HEK293 (cell line): Measurements from ENCODE around the gene PLEKHG5.

Source experiments
- BCL11A ChIP-seq: fragments of 450-650 bp; formaldehyde crosslinking; IDR thresholded peaks from 2 replicates; pipeline ENCODE4 v1.5.1; 2016; ENCODE audit warnings: low read depth, missing biosample characterization, missing genetic modification characterization
- GLIS2 ChIP-seq: fragments of 450-650 bp; formaldehyde crosslinking; IDR thresholded peaks from 2 replicates; pipeline ENCODE4 v1.5.1; 2016; ENCODE audit warnings: missing biosample characterization, missing genetic modification characterization
- HOXC10 ChIP-seq: sonication (generic); formaldehyde crosslinking; IDR thresholded peaks from 2 replicates; pipeline ENCODE4 v1.8.1; 2023; ENCODE audit warnings: mild to moderate bottlenecking, missing genetic modification reagents
- SP3 ChIP-seq: fragments of 450-650 bp; formaldehyde crosslinking; IDR thresholded peaks from 2 replicates; pipeline ENCODE4 v1.5.1; 2016; ENCODE audit warnings: missing biosample characterization, missing genetic modification characterization
- SP7 ChIP-seq: fragments of 450-650 bp; formaldehyde crosslinking; IDR thresholded peaks from 2 replicates; pipeline ENCODE4 v1.5.1; 2016; ENCODE audit warnings: missing biosample characterization, missing genetic modification characterization
- ZBTB1 ChIP-seq: fragments of 450-650 bp; formaldehyde crosslinking; IDR thresholded peaks from 2 replicates; pipeline ENCODE4 v1.5.1; 2016; ENCODE audit warnings: missing biosample characterization, missing genetic modification characterization
- ZBTB21 ChIP-seq: fragments of 450-650 bp; formaldehyde crosslinking; IDR thresholded peaks from 2 replicates; pipeline ENCODE4 v1.5.1; 2017; ENCODE audit warnings: missing biosample characterization, missing genetic modification characterization
- ZBTB48 ChIP-seq: fragments of 450-650 bp; formaldehyde crosslinking; IDR thresholded peaks from 2 replicates; pipeline ENCODE4 v1.5.1; 2016; ENCODE audit warnings: missing biosample characterization, missing genetic modification characterization
- ZNF132 ChIP-seq: fragments of 450-650 bp; formaldehyde crosslinking; IDR thresholded peaks from 2 replicates; pipeline ENCODE4 v1.5.1; 2017; ENCODE audit warnings: missing biosample characterization, missing genetic modification characterization, borderline replicate concordance
- ZNF140 ChIP-seq: fragments of 450-650 bp; formaldehyde crosslinking; IDR thresholded peaks from 2 replicates; pipeline ENCODE4 v1.5.1; 2016; ENCODE audit warnings: missing biosample characterization, missing genetic modification characterization
- ZNF335 ChIP-seq: fragments of 450-650 bp; formaldehyde crosslinking; conservative IDR thresholded peaks from 2 replicates; pipeline ENCODE4 v1.5.1; 2016; ENCODE audit warnings: missing biosample characterization, missing genetic modification characterization
- ZNF341 ChIP-seq: fragments of 450-650 bp; formaldehyde crosslinking; IDR thresholded peaks from 2 replicates; pipeline ENCODE4; 2016; ENCODE audit warnings: low read depth, missing biosample characterization, missing genetic modification characterization
- ZNF350 ChIP-seq: fragments of 450-650 bp; formaldehyde crosslinking; IDR thresholded peaks from 2 replicates; pipeline ENCODE4 v1.5.0; 2017; ENCODE audit warnings: missing biosample characterization, mild to moderate bottlenecking, missing genetic modification characterization
- ZNF366 ChIP-seq: fragments of 450-650 bp; formaldehyde crosslinking; conservative IDR thresholded peaks from 2 replicates; pipeline ENCODE4 v1.5.1; 2016; ENCODE audit warnings: missing biosample characterization, missing genetic modification characterization
- ZNF394 ChIP-seq: fragments of 450-650 bp; formaldehyde crosslinking; IDR thresholded peaks from 2 replicates; pipeline ENCODE4 v1.5.1; 2016; ENCODE audit warnings: missing biosample characterization, missing genetic modification characterization, mild to moderate bottlenecking, moderate library complexity, borderline replicate concordance
- ZNF521 ChIP-seq: fragments of 450-650 bp; formaldehyde crosslinking; IDR thresholded peaks from 2 replicates; pipeline ENCODE4 v1.5.1; 2017; ENCODE audit warnings: missing biosample characterization, mild to moderate bottlenecking, missing genetic modification characterization
- ZNF548 ChIP-seq: fragments of 450-650 bp; formaldehyde crosslinking; IDR thresholded peaks from 2 replicates; pipeline ENCODE4 v1.5.1; 2016; ENCODE audit warnings: missing biosample characterization, missing genetic modification characterization
- ZNF561 ChIP-seq: fragments of 450-650 bp; IDR thresholded peaks from 2 replicates; pipeline ENCODE4 v1.5.1; 2018; ENCODE audit warnings: missing biosample characterization, missing genetic modification characterization, borderline replicate concordance
- ZNF571 ChIP-seq: fragments of 450-650 bp; formaldehyde crosslinking; IDR thresholded peaks from 2 replicates; pipeline ENCODE4 v1.5.0; 2017; ENCODE audit warnings: missing biosample characterization, missing genetic modification characterization
- ZNF596 ChIP-seq: fragments of 450-650 bp; IDR thresholded peaks from 2 replicates; pipeline ENCODE4 v1.5.0; 2018; ENCODE audit warnings: missing biosample characterization, mild to moderate bottlenecking, missing genetic modification characterization, moderate library complexity
- ZNF629 ChIP-seq: fragments of 450-650 bp; formaldehyde crosslinking; IDR thresholded peaks from 2 replicates; pipeline ENCODE4 v1.5.1; 2017; ENCODE audit warnings: missing biosample characterization, missing genetic modification characterization
- ZNF747 ChIP-seq: fragments of 450-650 bp; formaldehyde crosslinking; IDR thresholded peaks from 2 replicates; pipeline ENCODE4 v1.5.1; 2016; ENCODE audit warnings: missing biosample characterization, missing genetic modification characterization
- TF ChIP-seq, protein P1 (sequence below): fragments of 450-650 bp; formaldehyde crosslinking; optimal IDR thresholded peaks from 2 replicates; pipeline ENCODE3; 2016; ENCODE audit warnings: missing biosample characterization, mild to moderate bottlenecking, missing genetic modification characterization
- TF ChIP-seq, protein P2 (sequence below): fragments of 450-650 bp; formaldehyde crosslinking; IDR thresholded peaks from 2 replicates; pipeline ENCODE4 v1.5.1; 2016; ENCODE audit warnings: missing biosample characterization, missing genetic modification characterization
- TF ChIP-seq, protein P3 (sequence below): fragments of 450-650 bp; formaldehyde crosslinking; IDR thresholded peaks from 2 replicates; pipeline ENCODE4 v1.5.1; 2016; ENCODE audit warnings: missing biosample characterization, missing genetic modification characterization
- TF ChIP-seq, protein P4 (sequence below): fragments of 450-650 bp; formaldehyde crosslinking; IDR thresholded peaks from 2 replicates; pipeline ENCODE4 v1.5.1; 2016; ENCODE audit warnings: missing biosample characterization, missing genetic modification characterization
- TF ChIP-seq, protein P5 (sequence below): fragments of 450-650 bp; formaldehyde crosslinking; IDR thresholded peaks from 2 replicates; pipeline ENCODE4 v1.5.1; 2016; ENCODE audit warnings: missing biosample characterization, missing genetic modification characterization
- TF ChIP-seq, protein P6 (sequence below): fragments of 450-650 bp; formaldehyde crosslinking; IDR thresholded peaks from 2 replicates; pipeline ENCODE4 v1.5.1; 2016; ENCODE audit warnings: missing biosample characterization, missing genetic modification characterization, low read depth

Gene PLEKHG5

DNA sequence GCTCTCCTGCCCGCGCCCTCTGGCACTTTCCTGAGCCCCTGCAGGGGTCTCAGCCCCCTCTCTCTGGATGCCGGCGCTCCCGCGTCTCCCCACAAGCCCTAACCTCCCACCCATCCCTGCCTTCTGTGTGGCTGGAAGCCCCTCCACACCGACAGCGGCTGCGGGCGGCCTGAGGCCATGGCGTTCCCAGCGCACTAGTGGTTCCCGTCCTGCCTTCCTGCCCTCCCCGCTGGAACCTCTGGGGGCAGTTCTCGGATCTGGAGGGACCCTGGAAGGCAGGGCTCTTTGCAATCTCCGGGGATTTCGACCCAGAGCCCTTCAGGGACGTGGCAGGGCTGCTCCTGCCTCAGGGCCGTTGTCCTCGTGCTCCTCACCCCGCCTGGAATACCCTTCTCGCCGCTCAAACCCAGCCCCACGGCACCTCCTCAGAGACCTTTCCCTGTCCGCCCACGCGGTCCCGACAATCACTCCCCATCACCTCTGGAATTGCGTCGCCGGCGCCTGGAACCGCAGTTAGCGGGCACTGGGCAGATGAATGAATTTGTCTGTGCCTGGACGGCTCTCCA is 67.4 kb downstream of the PLEKHG5 start (continued):
- TF ChIP-seq, protein P1, sequence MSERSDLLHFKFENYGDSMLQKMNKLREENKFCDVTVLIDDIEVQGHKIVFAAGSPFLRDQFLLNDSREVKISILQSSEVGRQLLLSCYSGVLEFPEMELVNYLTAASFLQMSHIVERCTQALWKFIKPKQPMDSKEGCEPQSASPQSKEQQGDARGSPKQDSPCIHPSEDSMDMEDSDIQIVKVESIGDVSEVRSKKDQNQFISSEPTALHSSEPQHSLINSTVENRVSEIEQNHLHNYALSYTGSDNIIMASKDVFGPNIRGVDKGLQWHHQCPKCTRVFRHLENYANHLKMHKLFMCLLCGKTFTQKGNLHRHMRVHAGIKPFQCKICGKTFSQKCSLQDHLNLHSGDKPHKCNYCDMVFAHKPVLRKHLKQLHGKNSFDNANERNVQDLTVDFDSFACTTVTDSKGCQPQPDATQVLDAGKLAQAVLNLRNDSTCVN (tag by site-specific recombination), result peak; percentile 44
- TF ChIP-seq, protein P2, sequence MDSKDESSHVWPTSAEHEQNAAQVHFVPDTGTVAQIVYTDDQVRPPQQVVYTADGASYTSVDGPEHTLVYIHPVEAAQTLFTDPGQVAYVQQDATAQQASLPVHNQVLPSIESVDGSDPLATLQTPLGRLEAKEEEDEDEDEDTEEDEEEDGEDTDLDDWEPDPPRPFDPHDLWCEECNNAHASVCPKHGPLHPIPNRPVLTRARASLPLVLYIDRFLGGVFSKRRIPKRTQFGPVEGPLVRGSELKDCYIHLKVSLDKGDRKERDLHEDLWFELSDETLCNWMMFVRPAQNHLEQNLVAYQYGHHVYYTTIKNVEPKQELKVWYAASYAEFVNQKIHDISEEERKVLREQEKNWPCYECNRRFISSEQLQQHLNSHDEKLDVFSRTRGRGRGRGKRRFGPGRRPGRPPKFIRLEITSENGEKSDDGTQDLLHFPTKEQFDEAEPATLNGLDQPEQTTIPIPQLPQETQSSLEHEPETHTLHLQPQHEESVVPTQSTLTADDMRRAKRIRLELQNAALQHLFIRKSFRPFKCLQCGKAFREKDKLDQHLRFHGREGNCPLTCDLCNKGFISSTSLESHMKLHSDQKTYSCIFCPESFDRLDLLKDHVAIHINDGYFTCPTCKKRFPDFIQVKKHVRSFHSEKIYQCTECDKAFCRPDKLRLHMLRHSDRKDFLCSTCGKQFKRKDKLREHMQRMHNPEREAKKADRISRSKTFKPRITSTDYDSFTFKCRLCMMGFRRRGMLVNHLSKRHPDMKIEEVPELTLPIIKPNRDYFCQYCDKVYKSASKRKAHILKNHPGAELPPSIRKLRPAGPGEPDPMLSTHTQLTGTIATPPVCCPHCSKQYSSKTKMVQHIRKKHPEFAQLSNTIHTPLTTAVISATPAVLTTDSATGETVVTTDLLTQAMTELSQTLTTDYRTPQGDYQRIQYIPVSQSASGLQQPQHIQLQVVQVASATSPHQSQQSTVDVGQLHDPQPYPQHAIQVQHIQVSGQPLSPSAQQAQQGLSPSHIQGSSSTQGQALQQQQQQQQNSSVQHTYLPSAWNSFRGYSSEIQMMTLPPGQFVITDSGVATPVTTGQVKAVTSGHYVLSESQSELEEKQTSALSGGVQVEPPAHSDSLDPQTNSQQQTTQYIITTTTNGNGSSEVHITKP (tag by site-specific recombination), result no peak
- TF ChIP-seq ZNF596, result no peak
- no peak for TF ChIP-seq ZNF629 (tag by site-specific recombination)
- TF ChIP-seq, protein P3, sequence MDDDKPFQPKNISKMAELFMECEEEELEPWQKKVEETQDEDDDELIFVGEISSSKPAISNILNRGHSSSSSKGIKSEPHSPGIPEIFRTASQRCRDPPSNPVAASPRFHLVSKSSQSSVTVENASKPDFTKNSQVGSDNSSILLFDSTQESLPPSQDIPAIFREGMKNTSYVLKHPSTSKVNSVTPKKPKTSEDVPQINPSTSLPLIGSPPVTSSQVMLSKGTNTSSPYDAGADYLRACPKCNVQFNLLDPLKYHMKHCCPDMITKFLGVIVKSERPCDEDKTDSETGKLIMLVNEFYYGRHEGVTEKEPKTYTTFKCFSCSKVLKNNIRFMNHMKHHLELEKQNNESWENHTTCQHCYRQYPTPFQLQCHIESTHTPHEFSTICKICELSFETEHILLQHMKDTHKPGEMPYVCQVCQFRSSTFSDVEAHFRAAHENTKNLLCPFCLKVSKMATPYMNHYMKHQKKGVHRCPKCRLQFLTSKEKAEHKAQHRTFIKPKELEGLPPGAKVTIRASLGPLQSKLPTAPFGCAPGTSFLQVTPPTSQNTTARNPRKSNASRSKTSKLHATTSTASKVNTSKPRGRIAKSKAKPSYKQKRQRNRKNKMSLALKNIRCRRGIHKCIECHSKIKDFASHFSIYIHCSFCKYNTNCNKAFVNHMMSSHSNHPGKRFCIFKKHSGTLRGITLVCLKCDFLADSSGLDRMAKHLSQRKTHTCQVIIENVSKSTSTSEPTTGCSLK (tag by site-specific recombination), result no peak
- 0 out of 2 replicates have a peak, but pooled peaks have one; percentile 7 for TF ChIP-seq ZNF341 (tag by site-specific recombination)
- TF ChIP-seq ZNF571, result no peak
- peak; percentile 43 for TF ChIP-seq SP7
- TF ChIP-seq ZNF366 (tag by site-specific recombination), result no peak
- TF ChIP-seq ZNF561 (tag by site-specific recombination), result no peak
- peak; percentile 25; the same call in 1 of the 2 replicates for TF ChIP-seq SP3 (tag by site-specific recombination)
- no peak for TF ChIP-seq ZNF140 (tag by site-specific recombination)
- TF ChIP-seq ZNF350 (tag by site-specific recombination), result no peak
- TF ChIP-seq, protein P4, sequence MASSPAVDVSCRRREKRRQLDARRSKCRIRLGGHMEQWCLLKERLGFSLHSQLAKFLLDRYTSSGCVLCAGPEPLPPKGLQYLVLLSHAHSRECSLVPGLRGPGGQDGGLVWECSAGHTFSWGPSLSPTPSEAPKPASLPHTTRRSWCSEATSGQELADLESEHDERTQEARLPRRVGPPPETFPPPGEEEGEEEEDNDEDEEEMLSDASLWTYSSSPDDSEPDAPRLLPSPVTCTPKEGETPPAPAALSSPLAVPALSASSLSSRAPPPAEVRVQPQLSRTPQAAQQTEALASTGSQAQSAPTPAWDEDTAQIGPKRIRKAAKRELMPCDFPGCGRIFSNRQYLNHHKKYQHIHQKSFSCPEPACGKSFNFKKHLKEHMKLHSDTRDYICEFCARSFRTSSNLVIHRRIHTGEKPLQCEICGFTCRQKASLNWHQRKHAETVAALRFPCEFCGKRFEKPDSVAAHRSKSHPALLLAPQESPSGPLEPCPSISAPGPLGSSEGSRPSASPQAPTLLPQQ (tag by site-specific recombination), result no peak
- TF ChIP-seq, protein P5, sequence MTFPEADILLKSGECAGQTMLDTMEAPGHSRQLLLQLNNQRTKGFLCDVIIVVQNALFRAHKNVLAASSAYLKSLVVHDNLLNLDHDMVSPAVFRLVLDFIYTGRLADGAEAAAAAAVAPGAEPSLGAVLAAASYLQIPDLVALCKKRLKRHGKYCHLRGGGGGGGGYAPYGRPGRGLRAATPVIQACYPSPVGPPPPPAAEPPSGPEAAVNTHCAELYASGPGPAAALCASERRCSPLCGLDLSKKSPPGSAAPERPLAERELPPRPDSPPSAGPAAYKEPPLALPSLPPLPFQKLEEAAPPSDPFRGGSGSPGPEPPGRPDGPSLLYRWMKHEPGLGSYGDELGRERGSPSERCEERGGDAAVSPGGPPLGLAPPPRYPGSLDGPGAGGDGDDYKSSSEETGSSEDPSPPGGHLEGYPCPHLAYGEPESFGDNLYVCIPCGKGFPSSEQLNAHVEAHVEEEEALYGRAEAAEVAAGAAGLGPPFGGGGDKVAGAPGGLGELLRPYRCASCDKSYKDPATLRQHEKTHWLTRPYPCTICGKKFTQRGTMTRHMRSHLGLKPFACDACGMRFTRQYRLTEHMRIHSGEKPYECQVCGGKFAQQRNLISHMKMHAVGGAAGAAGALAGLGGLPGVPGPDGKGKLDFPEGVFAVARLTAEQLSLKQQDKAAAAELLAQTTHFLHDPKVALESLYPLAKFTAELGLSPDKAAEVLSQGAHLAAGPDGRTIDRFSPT (tag by site-specific recombination), result peak; percentile 34; the same call in 1 of the 2 replicates
- no peak for TF ChIP-seq ZNF521 (tag by site-specific recombination)
- no peak for TF ChIP-seq HOXC10 (CRISPR knock-in tag)
- TF ChIP-seq ZBTB21 (tag by site-specific recombination), result no peak
- TF ChIP-seq GLIS2 (tag by site-specific recombination), result peak; percentile 87
- no peak for TF ChIP-seq ZNF394 (tag by site-specific recombination)
- TF ChIP-seq ZNF747 (tag by site-specific recombination), result no peak
- TF ChIP-seq BCL11A (tag by site-specific recombination), result no peak
- no peak for TF ChIP-seq ZNF132
- peak; percentile 67 for TF ChIP-seq ZNF335 (tag by site-specific recombination)
- TF ChIP-seq ZBTB48 (tag by site-specific recombination), result peak; percentile 84
- TF ChIP-seq, protein P6, sequence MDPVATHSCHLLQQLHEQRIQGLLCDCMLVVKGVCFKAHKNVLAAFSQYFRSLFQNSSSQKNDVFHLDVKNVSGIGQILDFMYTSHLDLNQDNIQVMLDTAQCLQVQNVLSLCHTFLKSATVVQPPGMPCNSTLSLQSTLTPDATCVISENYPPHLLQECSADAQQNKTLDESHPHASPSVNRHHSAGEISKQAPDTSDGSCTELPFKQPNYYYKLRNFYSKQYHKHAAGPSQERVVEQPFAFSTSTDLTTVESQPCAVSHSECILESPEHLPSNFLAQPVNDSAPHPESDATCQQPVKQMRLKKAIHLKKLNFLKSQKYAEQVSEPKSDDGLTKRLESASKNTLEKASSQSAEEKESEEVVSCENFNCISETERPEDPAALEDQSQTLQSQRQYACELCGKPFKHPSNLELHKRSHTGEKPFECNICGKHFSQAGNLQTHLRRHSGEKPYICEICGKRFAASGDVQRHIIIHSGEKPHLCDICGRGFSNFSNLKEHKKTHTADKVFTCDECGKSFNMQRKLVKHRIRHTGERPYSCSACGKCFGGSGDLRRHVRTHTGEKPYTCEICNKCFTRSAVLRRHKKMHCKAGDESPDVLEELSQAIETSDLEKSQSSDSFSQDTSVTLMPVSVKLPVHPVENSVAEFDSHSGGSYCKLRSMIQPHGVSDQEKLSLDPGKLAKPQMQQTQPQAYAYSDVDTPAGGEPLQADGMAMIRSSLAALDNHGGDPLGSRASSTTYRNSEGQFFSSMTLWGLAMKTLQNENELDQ (tag by site-specific recombination), result no peak
- TF ChIP-seq ZBTB1 (tag by site-specific recombination), result no peak
- TF ChIP-seq ZNF548 (tag by site-specific recombination), result 0 out of 2 replicates have a peak, but pooled peaks have one; percentile 10
